ENCODE results near the gene RNASE13.
A peak's percentile ranks its signal among the peaks of the same experiment; 100 is the strongest.

Gene RNASE13, protein sequence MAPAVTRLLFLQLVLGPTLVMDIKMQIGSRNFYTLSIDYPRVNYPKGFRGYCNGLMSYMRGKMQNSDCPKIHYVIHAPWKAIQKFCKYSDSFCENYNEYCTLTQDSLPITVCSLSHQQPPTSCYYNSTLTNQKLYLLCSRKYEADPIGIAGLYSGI

GRCh38 chr14:21034707-21035106 is at the start of gene RNASE13:
Gene RNASE13 (minus strand): TSS chr14:21034807. CDS start chr14:21034288, 519 bp downstream.
- DNase-seq, result no peak

GRCh38 chr14:21084396-21084795 is 49.8 kb upstream of the RNASE13 start:
- no peak for DNase-seq

GRCh38 chr14:21083565-21084325 is 49.1 kb upstream of the RNASE13 start:
- DNase-seq, result no peak

DNA sequence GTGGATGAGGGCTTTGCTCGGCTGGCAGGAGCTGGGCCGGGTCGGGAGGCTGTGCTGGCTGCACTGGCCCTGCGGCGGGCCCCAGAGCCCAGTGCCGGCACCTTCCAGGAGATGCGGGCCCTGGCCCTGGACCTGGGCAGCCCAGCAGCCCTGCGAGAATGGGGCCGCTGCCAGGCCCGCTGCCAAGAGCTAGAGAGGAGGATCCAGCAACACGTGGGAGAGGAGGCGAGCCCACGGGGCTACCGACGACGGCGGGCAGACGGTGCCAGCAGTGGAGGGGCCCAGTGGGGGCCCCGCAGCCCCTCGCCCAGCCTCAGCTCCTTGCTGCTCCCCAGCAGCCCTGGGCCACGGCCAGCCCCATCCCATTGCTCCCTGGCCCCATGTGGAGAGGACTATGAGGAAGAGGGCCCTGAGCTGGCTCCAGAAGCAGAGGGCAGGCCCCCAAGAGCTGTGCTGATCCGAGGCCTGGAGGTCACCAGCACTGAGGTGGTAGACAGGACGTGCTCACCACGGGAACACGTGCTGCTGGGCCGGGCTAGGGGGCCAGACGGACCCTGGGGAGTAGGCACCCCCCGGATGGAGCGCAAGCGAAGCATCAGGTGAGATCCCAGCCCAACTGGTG is 47.0 kb upstream of the RNASE13 start:
- no peak for DNase-seq

DNA sequence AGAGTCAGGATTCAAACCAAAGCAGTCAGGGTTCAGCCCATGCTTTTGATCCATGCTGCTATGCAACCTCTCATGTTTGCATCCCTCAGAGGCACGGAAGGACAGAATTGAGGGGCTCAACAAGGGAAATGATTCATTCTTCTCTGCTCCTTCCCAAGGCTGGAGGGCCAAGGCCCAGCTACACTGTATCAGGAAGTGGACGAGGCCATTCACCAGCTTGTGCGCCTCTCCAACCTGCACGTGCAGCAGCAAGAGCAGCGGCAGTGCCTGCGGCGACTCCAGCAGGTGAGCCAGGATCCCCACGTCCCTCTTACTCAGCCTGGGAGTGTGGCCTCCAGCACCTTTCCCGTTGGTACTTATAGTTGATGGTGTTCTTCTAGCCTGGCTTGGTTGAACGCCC is 44.1 kb upstream of the RNASE13 start:
- DNase-seq, result no peak

GRCh38 chr14:21078287-21078686 is 43.7 kb upstream of the RNASE13 start:
- no peak for DNase-seq

DNA sequence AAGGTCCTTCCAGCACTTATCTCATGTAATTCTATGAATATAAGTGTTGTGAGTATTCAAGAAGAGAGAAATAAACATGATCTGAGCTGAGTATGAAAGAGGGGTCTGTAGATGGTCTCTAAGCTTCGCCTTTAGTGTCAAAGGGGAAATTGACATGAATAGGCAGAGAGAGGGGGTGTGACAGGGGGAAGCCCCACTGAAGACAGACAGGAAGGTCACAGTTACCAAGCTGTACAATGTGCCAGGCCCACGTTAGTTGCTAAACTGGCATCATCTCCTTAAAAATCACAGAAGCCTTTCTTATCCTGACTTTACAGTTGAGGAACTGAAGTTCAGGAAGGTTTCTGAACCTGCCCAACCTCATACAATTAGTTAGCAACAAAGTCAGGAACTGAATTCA is 43.1 kb upstream of the RNASE13 start:
- no peak for DNase-seq

DNA sequence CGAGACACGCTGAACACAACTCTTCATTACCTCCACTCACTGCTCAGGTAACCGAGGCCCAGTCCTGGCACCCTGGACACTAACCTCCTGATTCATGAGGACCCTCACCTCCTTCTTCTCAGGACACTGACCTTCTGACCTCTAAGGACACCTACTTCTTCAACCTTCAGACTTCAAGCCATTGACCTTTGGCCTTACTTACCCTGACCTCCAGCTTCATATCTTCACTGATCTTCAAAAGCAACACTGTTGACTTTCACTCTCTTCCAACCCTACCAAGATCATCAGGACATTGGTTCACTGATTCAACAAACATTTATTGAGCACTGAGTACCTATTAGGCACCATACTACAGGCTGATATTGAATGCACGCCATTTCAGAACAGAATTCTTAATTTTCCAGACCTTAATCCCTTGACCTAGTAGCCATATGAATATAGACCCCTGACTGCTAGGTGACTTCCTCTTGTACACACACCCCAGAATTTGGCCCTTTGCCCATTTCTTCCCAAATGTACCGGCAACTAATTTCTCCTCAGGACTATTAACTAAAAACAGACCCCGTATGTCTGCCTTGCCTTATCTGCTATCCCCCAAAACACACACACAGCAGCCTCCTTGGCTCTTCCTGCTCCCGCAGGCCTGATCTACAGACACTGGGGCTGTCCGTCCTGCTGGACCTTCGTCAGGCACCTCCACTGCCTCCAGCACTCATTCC is 41.3 kb upstream of the RNASE13 start:
- no peak for DNase-seq

GRCh38 chr14:21074398-21075272 is 40.0 kb upstream of the RNASE13 start:
- DNase-seq, result no peak

DNA sequence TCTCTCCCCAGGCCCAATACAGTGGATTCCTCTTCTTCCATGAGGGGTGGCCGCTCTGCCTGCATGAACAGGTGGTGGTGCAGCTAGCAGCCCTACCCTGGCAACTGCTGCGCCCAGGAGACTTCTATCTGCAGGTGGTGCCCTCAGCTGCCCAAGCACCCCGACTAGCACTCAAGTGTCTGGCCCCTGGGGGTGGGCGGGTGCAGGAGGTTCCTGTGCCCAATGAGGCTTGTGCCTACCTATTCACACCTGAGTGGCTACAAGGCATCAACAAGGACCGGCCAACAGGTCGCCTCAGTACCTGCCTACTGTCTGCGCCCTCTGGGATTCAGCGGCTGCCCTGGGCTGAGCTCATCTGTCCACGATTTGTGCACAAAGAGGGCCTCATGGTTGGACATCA is 39.3 kb upstream of the RNASE13 start:
- DNase-seq, result no peak

DNA sequence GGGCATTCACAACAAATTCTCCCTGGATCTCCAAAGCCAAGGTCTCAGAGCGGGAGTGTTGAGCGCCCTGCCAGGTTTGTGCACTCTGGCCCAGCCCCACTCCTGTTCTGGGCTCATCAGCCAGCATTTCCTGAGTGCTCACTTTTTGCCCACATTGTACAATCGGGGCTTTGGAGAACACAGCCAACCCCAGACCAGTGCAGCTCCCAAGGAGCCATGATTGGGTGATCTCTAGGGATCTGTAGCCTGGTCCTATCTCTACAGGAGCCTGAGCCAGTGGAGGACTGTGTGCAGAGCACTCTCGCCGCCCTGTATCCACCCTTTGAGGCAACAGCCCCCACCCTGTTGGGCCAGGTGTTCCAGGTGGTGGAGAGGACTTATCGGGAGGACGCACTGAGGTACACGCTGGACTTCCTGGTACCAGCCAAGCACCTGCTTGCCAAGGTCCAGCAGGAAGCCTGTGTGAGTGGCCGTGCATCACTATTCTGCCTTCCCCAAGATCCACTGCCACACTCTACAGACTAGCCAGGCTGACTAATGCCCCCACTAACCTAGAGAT is 38.3 kb upstream of the RNASE13 start:
- DNase-seq, result no peak

- no peak for DNase-seq
Measured at GRCh38 chr14:21072031-21072473, 37.4 kb upstream of the RNASE13 start.

- peak; percentile 56 for DNase-seq
Measured at GRCh38 chr14:21071225-21072030, 36.8 kb upstream of the RNASE13 start.

DNA sequence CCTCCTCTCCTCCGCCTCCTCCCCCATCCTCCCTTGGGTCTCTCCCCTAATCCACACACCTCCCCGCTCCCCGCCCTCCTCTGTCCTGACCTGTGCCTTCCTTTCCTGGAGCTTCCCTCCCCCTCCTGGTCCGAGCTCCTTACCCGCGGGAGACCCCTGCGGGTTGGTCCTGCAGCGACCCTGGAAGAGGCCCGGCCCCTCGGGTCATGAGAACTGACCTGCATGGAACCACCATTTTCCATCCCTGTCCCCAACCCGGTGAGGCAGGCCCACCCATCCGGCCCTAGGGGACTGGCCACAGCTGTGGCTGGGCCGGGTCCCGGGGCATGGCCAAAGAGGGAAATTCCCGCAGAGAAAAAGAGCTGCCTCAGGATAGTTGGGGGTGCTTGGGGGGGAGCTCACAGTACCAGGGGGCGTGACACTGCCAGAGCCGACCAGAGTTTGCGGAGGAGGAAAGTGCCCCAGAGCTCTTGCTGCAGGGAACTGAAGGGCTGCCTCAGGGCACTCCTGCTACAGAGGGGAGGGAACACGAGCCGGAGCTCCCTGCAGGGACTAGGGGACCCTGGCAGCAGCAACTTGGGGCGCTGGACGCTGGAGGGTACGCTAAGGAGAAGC is 36.1 kb upstream of the RNASE13 start:
- DNase-seq, result no peak

DNA sequence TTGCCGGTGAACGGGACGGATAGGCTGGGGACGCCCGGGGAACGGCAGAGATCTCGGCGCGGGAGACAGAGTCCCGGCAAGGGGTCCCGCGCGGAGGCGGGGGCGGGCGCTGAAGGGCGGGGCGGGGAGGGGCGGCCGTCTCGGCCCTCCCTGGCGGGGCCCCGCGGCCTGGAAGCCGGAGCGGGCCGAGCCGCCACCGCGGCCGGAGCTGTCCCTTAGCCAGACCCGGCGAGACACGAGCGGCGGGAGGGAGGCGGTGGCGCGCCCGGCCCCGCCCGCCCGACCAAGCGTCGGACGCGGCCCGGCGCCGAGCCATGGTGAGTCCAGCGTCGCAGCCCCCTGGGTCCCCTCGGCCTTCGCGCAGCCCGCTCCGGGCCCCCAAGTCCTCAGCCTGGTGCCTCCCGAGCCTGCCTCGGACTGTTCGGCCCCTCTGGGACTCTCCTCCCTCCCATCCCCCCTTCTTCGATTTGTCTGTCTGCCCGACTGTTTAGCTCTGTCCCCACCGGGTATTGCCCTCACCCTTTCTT is 35.5 kb upstream of the RNASE13 start, which contains the start of gene ARHGEF40:
Gene ARHGEF40 (plus strand): TSS at position 222 of the 527 bp plus-strand sequence. CDS start 93 bp downstream, at position 315.
- no peak for DNase-seq

DNA sequence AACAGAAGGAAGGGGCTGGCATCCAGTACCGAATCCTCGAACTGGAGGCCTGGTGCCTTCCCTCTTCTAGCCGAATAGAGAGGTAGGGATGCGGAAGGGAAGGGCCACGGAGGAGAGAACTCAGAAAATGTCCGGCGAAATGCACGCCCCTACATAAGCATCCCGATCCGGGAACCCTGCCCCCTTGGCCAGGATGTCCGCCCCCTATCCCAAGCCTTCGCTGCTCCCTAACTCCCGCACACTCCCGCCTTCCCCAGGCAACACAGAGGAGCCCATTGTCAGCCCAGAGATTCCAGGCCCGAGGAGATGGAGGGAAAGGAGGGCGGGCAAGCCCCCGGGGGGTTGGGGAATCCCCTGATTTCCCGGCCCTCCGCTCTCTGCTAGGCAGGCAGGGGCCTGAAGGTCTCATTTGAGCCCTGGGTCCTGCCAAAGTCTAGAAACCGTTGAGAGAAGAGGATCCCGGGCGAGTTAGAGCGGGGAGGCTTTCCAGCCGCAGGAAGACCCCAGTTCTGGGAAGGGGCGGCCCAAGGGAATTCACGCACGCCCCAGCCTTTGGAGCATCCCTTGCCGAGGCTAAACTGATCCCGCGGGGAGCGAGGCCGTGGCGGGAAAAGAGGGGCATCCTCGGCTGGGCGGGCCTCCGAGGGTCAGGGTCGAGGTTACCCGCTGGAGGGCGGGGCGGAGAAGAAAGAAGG is 34.9 kb upstream of the RNASE13 start:
- no peak for DNase-seq

GRCh38 chr14:21068521-21069387 is 34.1 kb upstream of the RNASE13 start:
- peak; percentile 73 for DNase-seq

DNA sequence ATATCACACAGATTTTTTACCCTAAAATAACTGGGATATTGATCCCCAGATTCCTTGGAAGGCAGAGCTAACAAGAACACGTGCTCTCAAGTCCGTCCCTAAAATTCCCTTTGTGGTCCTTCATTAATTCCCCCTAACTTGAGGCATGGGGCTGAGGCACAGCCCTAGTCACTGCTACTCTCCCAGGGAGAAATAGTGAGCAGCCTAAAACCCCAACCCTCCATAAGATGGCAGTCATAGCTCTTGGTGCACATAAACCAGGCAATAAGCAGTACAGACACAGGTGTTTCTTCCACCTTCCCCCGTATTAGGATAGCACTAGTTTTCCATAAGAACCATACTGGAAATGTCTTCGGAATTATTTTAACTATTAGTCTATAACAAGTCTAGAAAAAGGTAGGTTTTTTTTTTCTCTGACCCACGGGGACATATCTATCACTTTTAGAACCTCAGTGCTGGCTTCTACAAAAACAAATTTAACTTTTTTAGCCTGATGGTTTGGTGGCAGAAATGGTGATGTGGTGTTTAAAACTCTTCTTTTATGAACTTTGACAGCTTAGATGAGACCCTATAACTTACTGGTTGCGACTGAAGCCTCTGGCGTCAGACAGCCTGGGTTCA is 32.4 kb upstream of the RNASE13 start:
- no peak for DNase-seq
